ENCODE results near the gene HCFC2.
A peak's percentile ranks its signal among the peaks of the same experiment; 100 is the strongest.

The HCFC2 gene

DNA sequence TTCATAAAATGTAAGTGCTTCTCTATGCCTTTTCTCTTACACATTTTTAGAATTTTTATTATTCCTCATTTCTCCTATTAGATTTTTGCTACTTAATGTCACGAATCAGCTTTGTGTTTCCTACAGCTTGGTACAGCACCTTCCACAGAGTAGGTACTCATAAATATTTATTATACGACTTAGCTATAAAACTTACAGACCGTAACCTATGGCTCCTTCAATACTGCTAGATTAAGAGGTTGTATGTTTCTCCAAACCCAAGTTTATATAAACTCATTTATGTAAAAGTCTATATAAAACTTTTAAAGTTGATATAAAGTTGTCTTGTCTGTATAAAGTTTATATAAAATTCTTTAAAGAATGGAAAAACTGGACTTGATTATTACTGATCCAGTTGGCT is 62.2 kb downstream of the HCFC2 start:
- no peak for DNase-seq

DNA sequence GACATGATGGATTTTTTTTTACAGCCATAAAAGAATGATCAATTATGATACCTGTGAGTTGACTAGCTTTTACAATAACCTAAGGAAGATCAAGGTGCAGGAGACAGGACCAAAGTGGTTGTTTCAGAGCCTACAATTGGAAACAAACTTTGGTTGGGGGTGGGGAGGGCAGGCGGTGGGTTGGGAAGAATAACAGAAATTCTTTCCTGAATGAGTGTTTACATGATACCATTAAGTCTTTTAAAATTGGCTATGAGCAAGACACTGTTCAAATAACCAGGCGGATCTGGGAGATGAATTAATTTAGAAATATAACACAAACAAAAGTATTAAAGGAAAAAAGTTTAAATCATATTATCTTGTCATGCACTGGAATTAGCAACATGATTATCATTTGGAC is 66.4 kb downstream of the HCFC2 start:
- DNase-seq: no peak

DNA sequence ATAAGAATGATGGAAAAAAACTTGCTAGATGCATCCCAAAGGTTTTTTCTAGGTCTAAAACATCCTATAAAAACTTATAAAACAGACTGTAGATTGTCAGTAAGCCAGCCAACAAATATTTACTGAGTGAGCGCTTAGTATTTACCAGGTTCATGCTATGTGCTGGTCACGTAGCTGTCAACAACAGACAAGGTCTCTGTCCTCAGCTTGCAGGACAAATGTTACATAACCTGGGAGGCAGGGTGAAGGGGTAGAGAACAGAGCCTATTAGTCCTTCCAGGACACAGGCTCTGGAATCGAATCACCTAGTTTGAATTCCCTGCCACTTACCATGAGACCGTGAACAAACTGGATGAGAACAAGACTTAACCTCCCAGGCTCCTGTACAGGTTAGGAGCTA is 67.3 kb downstream of the HCFC2 start:
- no peak for DNase-seq

DNA sequence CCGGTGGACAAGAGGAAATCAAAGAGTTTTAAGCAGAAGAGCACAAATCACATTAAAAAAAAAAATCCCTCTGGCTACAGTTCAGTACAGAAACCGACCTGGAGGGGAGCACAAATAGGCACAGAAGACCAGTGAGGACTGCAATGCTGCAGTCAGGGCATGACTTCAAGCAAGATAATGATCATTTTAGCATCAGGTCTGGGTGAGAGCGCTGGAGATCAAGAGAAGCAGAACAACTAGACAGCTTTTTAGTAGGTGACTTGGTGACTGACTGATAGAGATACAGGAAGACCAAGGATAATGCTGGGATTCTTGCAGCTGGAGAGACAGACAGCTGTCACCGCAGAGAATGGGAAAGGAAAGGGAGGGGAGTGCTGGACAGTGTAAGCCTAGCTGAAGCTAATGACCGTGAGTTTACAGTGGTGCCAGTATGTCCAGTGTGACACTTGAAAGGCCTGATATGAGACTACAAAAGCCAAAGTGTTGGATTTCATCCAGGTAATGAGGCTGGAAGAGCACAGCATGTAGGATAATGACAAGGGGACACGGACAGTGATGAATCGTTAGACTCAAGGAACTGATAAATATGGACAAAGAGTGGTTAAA is 68.1 kb downstream of the HCFC2 start:
- DNase-seq: no peak

DNA sequence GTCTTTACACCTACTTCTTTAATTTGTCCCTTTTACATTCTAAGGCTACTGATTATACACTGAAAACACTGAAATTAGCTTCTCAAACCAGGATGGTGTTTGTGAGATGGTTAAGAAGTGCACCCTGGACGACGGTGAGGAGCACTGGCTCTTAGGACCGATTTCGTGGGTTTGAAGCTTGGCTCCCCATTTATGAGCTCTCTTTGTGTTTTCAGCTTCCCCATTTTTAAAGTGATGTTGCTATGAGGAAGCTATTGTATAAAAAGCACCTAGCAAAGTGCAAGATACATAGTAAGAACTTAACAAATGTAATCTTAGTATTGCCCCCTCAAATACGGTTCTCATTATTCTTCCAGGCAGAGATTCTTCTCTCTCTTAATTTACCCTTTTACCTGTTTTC is 69.0 kb downstream of the HCFC2 start:
- no peak for DNase-seq

DNA sequence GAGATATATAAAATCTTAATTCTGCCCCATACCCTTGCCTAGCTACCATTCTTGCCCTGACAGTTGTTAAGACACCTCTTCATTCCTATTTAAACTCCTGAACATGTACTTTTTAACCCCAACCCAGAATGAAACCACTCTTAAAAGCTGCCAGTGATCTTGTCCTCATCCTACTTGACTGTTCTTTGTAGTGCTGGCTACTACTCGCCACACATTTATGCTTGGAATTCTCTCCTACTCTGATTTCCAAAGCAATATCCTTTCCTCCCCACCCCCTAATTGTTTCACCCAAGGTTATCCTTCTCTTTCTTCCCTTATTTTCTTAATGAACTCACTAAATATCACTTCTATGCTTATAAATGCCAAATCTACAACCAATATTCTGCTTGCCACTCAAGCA is 69.5 kb downstream of the HCFC2 start:
- no peak for DNase-seq

DNA sequence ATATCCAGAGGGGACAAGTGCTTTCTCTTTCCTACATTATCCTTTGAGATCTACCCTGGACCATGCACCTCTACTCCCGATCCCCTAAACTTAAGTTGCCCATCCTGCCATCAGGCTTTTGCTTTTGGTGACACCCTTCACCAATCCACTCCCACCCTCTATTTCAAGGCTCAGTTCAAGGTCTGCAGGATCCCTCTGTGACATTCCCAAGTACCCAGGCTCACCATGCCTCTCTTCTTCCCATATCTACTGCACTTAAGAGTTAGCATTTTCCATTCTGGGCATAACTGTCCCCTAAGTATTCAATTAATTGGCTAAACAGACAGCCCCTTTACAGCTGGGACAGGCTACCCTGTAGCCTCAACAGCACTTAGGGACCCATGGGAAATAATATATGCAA is 70.6 kb downstream of the HCFC2 start:
- DNase-seq: no peak

DNA sequence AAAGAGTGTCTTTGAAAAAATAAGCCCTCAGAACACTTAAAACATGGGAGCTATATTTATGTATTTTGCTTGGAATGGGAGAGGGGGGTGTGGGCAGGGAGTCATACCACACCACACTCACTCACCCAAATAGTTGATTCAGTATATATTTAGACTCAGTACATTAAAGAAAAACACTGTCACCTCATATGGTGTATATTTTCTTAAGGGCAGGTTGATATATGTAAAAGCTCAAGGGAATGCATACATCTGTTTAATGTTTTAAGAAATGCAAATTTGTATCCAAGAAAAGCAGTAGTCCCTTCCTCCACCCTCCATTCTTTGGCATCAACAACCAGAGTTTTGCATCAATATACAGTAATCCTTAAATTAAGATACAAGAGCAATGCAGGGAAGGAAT is 72.2 kb downstream of the HCFC2 start:
- no peak for DNase-seq

DNA sequence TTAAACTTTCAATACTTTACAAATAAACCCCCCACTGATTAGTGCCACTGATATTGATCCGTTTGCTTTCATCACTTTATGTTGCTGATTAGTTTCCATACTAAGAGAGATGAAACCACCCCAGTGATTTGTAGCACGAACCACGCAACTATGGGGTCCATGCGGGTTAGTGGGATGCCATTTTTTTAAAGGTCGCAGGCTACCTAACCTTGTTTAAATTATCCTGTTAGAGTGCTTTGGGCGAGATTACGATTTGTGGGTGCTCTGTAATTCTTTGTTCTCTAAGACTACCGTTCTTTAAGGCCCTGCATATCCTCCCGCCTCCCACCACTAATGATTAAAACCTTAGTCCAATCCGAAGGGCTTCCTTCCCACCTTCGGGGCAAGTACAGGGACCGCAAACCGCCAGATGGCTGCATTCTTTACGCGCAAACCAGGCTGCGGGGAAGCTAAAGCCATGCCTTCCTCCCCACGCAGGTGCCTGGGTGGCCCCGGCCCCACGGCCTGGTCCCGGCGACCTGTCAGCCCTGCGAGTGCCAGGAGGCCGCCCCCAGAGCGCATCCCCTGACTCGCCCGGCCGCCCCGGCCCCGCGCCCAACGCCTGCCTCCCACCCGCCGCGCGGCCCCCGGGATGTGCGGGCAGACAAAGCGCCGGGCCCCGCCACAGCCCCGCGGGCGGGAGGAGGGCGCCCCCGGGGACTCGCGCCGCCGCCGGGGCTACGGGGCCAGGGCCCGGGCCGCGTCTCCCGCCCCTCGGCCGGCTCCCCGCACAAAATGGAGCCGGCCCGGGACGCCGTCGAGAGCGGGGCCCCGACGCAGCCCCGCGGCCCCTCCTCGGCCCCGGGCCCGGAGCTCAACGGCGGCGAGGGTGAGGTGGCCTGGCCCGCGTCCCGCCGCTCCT is 72.9 kb downstream of the HCFC2 start:
- DNase-seq: no peak

DNA sequence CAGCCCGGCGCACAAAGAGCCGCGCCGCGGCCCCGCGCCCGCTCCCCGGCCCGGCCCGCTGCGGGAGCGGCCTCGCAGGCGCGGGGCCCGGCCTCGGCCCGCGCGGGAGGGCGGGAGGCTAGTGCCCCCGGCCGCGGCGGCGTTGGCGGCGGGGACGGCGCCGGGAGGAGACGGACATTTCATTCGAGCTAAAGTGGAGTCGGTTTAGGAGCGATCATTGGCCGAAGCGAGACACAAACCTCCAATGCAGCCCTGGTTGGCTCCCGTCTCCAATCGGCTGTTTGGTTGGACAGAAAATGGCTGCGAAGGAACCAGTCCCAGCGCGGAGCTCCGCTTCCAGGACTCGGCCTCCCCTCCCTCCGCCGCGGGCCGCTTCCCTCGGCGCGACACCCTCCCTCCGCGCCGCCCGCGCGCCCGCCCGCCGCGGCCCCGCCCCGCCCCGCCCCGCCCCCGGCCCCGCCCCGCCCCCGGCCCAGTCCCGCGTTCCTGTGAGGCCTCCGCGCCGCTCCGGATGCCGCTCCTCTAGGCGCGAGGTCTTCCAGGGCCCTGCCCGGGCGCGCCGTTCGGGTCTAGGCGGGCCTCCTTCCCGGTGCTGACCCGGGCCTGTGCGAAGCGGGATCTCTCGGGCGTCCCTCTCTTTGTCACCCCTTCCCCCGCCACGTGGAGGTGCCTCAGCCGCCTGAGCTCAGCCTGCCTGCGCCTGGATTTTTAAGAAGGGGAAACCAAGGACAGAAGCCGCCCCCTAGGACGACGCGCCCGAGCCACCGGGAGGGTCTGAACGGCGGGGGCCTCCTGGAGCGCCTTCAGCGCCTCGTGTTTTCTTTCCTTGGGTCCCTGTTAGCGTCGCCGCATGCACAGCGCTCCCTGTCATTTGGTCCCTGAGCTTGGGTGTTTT is 73.8 kb downstream of the HCFC2 start, which contains the start of gene NFYB:
NFYB (minus strand) TSS at position 309 of the 895 bp plus-strand sequence. CDS start 2,757 bp downstream, outside the sequence.
- peak; percentile 54 for DNase-seq

DNA sequence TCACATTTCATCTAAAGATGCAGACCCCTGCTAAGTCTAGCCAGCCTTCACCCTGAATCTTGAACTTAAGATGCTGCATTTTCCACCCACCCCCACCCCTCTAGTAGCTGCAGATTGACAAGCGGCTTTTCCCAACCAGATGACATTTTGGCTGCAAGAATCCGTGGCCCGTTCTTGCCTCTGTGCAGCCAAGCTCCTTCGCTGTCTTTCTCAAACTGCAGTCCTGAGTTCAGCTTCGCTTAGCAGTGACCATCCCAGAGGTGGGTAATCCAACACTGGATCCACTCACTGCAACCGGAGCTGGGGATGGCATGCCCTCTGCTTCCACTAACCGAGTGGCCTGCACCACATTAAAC is 74.4 kb downstream of the HCFC2 start:
- DNase-seq: no peak

DNA sequence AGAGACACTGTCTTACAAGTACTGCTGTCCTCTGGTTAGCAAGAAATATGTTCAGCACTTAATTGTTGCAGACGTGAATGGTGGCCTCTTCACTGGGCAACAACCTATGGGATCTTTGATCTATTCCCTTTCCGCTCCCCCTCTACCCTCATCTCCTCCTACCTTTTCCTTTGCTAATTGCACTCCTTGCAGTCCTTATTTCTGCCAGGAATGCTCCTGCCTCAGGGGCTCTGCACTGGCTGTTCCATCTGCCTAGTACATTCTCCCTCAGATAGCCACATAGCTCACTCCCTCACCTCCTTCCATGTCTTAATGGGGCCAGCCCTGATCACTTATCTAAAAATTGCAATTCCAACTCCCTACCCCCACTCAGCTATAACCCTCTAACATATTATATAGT is 78.2 kb downstream of the HCFC2 start:
- no peak for DNase-seq

DNA sequence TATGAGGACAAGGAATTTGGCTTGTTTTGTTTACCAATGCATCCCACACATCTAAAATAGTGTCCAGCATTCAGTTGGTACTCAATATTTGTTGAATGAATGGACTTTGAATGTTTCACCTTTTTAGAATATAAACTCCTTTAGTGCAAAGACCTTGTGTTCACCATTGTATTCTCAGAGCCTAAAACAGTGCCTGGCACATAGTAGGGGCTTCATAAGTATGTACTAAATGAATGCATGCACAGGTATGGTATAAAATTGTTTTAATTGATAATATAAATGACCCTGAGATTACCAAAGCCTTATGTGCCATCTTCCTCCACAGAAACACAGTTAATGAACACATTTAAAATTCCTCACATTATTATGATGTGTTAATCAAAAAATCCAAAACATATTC is 78.7 kb downstream of the HCFC2 start:
- no peak for DNase-seq

DNA sequence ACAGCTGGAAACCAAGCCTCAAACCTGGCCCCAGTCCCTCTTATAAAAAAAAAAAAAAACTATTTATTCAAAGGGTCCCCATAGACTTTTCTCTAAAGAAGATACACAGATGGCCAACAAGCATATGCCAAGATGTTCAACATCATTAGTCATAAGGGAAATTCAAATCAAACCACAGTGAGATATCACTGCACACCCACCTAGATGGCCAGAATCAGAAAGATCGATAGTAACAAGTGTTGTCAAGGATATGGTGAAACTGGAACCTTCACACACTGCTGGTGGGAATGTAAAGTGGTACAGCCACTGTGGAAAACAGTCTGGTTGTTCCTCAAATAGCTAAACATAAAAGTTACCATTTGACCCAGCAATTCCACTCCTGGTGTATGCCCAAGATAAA is 79.6 kb downstream of the HCFC2 start:
- no peak for DNase-seq

DNA sequence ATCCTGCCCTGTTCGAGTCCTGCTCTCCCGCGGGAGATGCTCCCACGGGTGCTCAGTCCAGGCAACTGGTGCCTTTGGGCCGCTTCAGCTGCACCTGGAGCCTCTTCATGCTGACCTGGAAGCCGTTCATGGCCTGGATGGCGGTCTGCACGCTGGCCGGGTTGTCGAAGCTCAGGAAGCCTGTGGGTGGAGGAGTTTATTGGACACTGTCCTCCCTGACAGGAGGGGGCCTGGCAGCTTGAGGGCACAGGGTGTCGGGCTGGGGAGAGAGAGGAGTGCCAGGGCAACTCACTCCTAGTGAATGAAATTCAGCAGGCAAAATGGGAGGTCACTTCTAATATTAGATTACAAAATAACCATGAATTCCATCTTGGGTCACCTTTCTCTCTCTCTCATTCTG is 83.0 kb downstream of the HCFC2 start:
- no peak for DNase-seq

DNA sequence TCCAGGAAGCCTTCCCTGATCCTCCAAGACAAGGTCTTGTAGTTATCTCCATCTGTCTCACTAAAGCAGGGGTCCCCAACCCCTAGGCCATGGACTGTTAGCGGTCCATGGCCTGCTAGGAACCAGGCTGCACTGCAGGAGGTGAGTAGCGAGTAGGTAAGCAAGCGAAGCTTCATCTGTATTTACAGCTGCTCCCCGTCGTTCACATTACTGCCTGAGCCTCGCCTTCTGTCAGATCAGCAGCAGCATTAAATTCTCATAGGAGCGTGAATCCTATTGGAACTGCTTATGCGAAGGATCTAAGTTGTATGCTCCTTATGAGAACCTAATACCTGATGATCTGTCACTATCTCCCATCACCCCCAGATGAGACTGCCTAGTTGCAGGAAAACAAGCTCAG is 86.1 kb downstream of the HCFC2 start:
- no peak for DNase-seq

DNA sequence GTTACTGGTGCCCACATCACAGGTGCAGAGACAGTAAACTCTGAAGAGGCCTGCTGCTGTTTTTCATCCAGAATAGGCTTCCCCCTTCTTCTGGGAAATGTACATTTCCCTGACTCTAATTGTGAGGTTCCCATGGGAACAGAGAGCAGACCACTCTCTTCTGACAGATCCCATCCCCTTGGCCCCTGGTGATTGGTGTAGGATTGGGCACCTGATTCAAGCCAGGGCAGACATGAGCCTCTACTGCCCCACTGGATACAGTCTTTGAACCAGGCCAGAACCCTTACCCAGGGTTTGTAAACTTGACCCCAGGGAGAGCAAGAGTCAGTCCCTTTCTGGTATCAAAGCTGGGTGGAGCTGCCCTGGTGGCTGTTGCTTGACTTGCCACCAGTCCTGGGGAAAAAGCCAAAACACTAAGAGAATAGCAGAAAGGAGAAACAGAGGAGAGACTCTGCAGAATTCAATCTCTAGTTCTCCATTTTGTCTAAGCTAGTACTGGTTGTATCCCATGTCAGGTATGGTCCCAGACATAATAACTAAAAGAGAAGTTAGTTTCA is 88.4 kb downstream of the HCFC2 start:
- DNase-seq: no peak

DNA sequence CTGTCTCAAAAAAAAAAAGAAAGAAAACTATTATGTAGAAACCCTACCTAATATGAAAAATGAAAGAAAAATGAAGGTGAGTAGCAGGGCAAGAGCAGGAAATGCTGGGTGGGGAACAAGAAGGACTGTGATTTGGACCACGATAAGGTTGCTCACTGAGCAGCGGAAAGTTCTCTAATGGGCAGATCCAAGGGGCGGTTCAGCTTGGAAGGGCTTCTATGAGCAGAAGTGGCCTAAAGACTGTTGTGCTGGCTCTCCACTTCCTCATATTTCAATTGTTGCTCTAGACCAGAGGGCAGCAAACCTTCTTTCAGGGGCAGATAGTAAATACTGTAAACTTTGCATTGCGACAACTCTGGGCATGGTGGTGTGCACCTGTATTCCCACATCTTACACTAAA is 90.0 kb downstream of the HCFC2 start:
- DNase-seq: no peak

DNA sequence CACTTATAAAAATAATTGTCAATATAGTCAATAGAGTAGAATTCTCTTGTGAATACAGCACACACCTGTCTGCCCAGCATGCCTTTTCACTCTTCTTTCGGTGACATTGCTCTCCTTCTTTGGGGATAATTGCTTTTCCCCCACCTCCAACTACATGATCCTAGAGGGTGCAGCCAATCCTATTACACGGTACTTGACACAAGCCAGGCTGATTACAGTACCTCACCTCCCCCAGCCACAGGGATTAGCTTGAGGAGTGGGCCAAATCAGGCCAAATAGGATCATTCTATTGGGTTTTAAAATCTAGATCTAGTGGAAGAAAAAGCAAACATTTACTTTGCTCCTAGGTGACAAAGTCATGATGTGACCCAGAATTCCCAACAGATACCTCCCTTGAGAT is 90.5 kb downstream of the HCFC2 start:
- DNase-seq: no peak

All from GOT3 (cell line).